SIG-M5 treated with dmso at 0.1 percent for 504 hours (cell line): ENCODE data around the gene JARID2.

ENCODE experiments used
- DNase-seq: peaks from one replicate; lab custom pipeline; 2025; ENCODE audit not compliant: unreplicated experiment; lab: John Stamatoyannopoulos, UW

The JARID2 gene

GRCh38 chr6:15433511-15433861, 187.6 kb downstream of the JARID2 start:
- DNase-seq: no peak

GRCh38 chr6:15434263-15434662, 188.4 kb downstream of the JARID2 start:
- DNase-seq: no peak

- no peak for DNase-seq
Observed at GRCh38 chr6:15434823-15435380, 189.0 kb downstream of the JARID2 start.

- DNase-seq: no peak
Observed at GRCh38 chr6:15435468-15435867, 189.6 kb downstream of the JARID2 start.

GRCh38 chr6:15436451-15436850, 190.6 kb downstream of the JARID2 start:
- DNase-seq: no peak

GRCh38 chr6:15437090-15437635, 191.3 kb downstream of the JARID2 start:
- no peak for DNase-seq

GRCh38 chr6:15439410-15440025, 193.6 kb downstream of the JARID2 start:
- no peak for DNase-seq

GRCh38 chr6:15440040-15440439, 194.2 kb downstream of the JARID2 start:
- DNase-seq: no peak

GRCh38 chr6:15441215-15441868, 195.5 kb downstream of the JARID2 start:
- peak; percentile 74 for DNase-seq

GRCh38 chr6:15441981-15442380, 196.1 kb downstream of the JARID2 start:
- no peak for DNase-seq

GRCh38 chr6:15442467-15442866, 196.6 kb downstream of the JARID2 start:
- no peak for DNase-seq

GRCh38 chr6:15443119-15443830, 197.4 kb downstream of the JARID2 start:
- peak; percentile 64 for DNase-seq

- DNase-seq: no peak
Observed at GRCh38 chr6:15444081-15444731, 198.3 kb downstream of the JARID2 start.

GRCh38 chr6:15444881-15445280, 199.0 kb downstream of the JARID2 start:
- DNase-seq: no peak

- DNase-seq: no peak
Observed at GRCh38 chr6:15447546-15448267, 201.8 kb downstream of the JARID2 start.

- no peak for DNase-seq
Observed at GRCh38 chr6:15449011-15449410, 203.1 kb downstream of the JARID2 start.

- no peak for DNase-seq
Observed at GRCh38 chr6:15451738-15452137, 205.9 kb downstream of the JARID2 start.

- DNase-seq: no peak
Observed at GRCh38 chr6:15452182-15452941, 206.5 kb downstream of the JARID2 start.

GRCh38 chr6:15453186-15453585, 207.3 kb downstream of the JARID2 start:
- no peak for DNase-seq

- no peak for DNase-seq
Observed at GRCh38 chr6:15453622-15454021, 207.8 kb downstream of the JARID2 start.
